ENCODE results near the gene NUMB.
A peak's percentile ranks its signal among the peaks of the same experiment; 100 is the strongest.

The NUMB gene

GRCh38 chr14:73234586-73235394 is 223.6 kb downstream of the NUMB start:
- in situ Hi-C loops (cut with HindIII; ENCODE audit: low pct_ligation_motif_present, low pct_unique_long_range_greater_than_20kb, low sequenced_read_pairs), result no loop called here
- no peak for DNase-seq

GRCh38 chr14:73234029-73234428 is 224.3 kb downstream of the NUMB start:
- DNase-seq, result no peak
- in situ Hi-C loops (cut with HindIII; ENCODE audit: low pct_ligation_motif_present, low pct_unique_long_range_greater_than_20kb, low sequenced_read_pairs), result no loop called here

- in situ Hi-C loops (cut with HindIII; ENCODE audit: low pct_ligation_motif_present, low pct_unique_long_range_greater_than_20kb, low sequenced_read_pairs), result no loop called here
- no peak for DNase-seq
These were observed 224.8 kb downstream of the NUMB start for GRCh38 chr14:73233564-73233963.

GRCh38 chr14:73232984-73233383 is 225.4 kb downstream of the NUMB start:
- DNase-seq, result no peak
- in situ Hi-C loops (cut with HindIII; ENCODE audit: low pct_ligation_motif_present, low pct_unique_long_range_greater_than_20kb, low sequenced_read_pairs), result no loop called here

- DNase-seq, result peak; percentile 38
- in situ Hi-C loops (cut with HindIII; ENCODE audit: low pct_ligation_motif_present, low pct_unique_long_range_greater_than_20kb, low sequenced_read_pairs), result no loop called here
These were observed 226.1 kb downstream of the NUMB start for GRCh38 chr14:73231981-73232851.

DNA sequence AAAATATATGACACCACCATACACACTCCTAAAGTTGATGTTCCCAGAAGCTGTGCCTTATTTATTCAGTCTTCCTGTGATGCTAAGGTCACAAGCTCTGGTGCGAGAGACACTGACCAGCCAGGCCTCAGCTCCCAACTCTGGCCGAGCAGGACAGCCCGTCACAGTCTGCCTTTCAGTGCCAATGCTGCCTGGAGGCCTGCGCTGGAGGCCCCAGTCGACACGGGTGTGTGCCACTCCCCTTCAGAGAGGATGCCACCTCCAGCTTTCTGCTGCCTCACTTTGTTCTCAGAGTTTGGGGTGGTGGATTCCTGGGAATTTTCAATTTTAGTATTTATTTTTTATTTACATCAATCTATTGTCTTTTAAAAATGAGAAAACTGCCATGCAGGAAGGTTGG is 228.3 kb downstream of the NUMB start:
- in situ Hi-C loops (cut with HindIII; ENCODE audit: low pct_ligation_motif_present, low pct_unique_long_range_greater_than_20kb, low sequenced_read_pairs), result no loop called here
- no peak for DNase-seq

GRCh38 chr14:73227812-73228781 is 230.2 kb downstream of the NUMB start:
- in situ Hi-C loops (cut with HindIII; ENCODE audit: low pct_ligation_motif_present, low pct_unique_long_range_greater_than_20kb, low sequenced_read_pairs), result no loop called here
- DNase-seq, result peak; percentile 93

DNA sequence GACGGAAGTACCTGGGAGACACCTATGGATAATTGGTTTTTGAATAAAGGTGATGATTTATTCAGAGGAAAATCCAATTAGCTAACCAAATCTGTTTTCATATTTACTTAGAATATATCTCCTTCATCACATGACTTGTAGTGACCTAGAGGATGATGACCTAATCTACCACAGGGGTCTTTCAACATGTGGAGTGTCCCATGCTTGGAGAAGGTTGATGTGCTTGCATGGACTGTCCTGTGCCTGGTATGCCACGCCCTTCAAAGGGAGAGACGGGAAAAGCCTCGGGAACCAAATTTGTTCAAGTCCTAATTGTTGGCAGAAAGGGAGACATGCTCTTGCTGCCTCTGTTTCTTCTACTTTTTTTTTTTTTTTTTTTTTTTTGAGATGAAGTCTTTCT is 232.8 kb downstream of the NUMB start:
- in situ Hi-C loops (cut with HindIII; ENCODE audit: low pct_ligation_motif_present, low pct_unique_long_range_greater_than_20kb, low sequenced_read_pairs), result no loop called here
- no peak for DNase-seq
